HG03280 (cell line): ENCODE measurements around the gene HSD17B11.
A peak's percentile ranks its signal among the peaks of the same experiment; 100 is the strongest.
"Not testable (repeated sequence)": the region's sequence is repeated elsewhere in the genome, so short reads cannot be mapped to it uniquely, and the experiment has no call there.

Experiments
- ATAC-seq: cut with Tn5 transposase; IDR thresholded peaks from one replicate; pipeline ENCODE4 v1.9.1; 2021; ENCODE audit warnings: mild to moderate bottlenecking, moderate library complexity; ENCODE audit not compliant: unreplicated experiment

The HSD17B11 gene

GRCh38 chr4:87310691-87311335 lies 80.2 kb downstream of the HSD17B11 start:
- no peak for ATAC-seq

GRCh38 chr4:87309625-87310024 lies 81.4 kb downstream of the HSD17B11 start:
- no peak for ATAC-seq

- peak; percentile 75 for ATAC-seq
Measured at GRCh38 chr4:87306056-87306455, 84.9 kb downstream of the HSD17B11 start.

GRCh38 chr4:87305562-87305961 lies 85.4 kb downstream of the HSD17B11 start:
- no peak for ATAC-seq

- ATAC-seq = no peak
Measured at GRCh38 chr4:87304745-87305432, 86.1 kb downstream of the HSD17B11 start.

- ATAC-seq = no peak
Measured at GRCh38 chr4:87299898-87300297, 91.1 kb downstream of the HSD17B11 start.

GRCh38 chr4:87298362-87298761 lies 92.6 kb downstream of the HSD17B11 start:
- ATAC-seq = no peak

GRCh38 chr4:87294911-87295310 lies 96.1 kb downstream of the HSD17B11 start:
- not testable (repeated sequence) for ATAC-seq

GRCh38 chr4:87293889-87294288 lies 97.1 kb downstream of the HSD17B11 start:
- ATAC-seq = not testable (repeated sequence)

GRCh38 chr4:87286970-87287369 lies 104.0 kb downstream of the HSD17B11 start:
- ATAC-seq = no peak
